D721Med (cell line): ENCODE data around the gene IER3IP1.

Source experiments
- DNase-seq: peaks from one replicate; pipeline ENCODE4 v3.0.0; 2011; ENCODE audit warnings: low spot score; ENCODE audit not compliant: insufficient read length
- FAIRE-seq: peaks from 2 replicates; lab custom pipeline; 2011; peaks lifted over from hg19 to GRCh38; lab: Jason Lieb, UNC
- CTCF ChIP-seq: IDR thresholded peaks from 2 replicates; pipeline ENCODE4 v1.5.1; 2012; ENCODE audit warnings: mild to moderate bottlenecking, control low read depth; ENCODE audit not compliant: insufficient read depth; ENCODE audit errors: missing control alignments

The IER3IP1 gene

GRCh38 chr18:47143153-47143552 lies 33.0 kb downstream of the IER3IP1 start:
- no peak for FAIRE-seq
- no peak for DNase-seq
- no peak for TF ChIP-seq CTCF

- FAIRE-seq, result no peak
- no peak for TF ChIP-seq CTCF
- no peak for DNase-seq
Measured at GRCh38 chr18:47141289-47141688, 34.9 kb downstream of the IER3IP1 start.

- no peak for FAIRE-seq
- no peak for TF ChIP-seq CTCF
- no peak for DNase-seq
Measured at GRCh38 chr18:47121146-47121545, 55.0 kb downstream of the IER3IP1 start.

- no peak for FAIRE-seq
- no peak for DNase-seq
- TF ChIP-seq CTCF, result no peak
Measured at GRCh38 chr18:47120428-47120827, 55.7 kb downstream of the IER3IP1 start.

GRCh38 chr18:47118981-47119380 lies 57.2 kb downstream of the IER3IP1 start:
- FAIRE-seq, result no peak
- no peak for TF ChIP-seq CTCF
- no peak for DNase-seq

GRCh38 chr18:47115205-47115604 lies 61.0 kb downstream of the IER3IP1 start:
- FAIRE-seq, result no peak
- no peak for DNase-seq
- TF ChIP-seq CTCF, result no peak

GRCh38 chr18:47113796-47114540 lies 62.2 kb downstream of the IER3IP1 start:
- TF ChIP-seq CTCF, result no peak
- DNase-seq (no peak), FAIRE-seq (no peak)
